ENCODE data around the gene ANKRD40.

Gene ANKRD40

GRCh38 chr17:50649042-50649908 is 58.4 kb downstream of the ANKRD40 start:
- Histone ChIP-seq H2AFZ (ENCODE audit: low read length) (no peak overlapping the region), H3K27ac (ENCODE audit: low read depth, low read length, poor library complexity, severe bottlenecking) (no peak overlapping the region)

GRCh38 chr17:50647187-50647586 is 60.5 kb downstream of the ANKRD40 start:
- TF ChIP-seq CTCF (IDR thresholded peaks at IDR 0.05; ENCODE audit: low read length), result no peak
- TF ChIP-seq EZH2 (IDR thresholded peaks at IDR 0.05; ENCODE audit: borderline replicate concordance, low read length), result no peak
- Histone ChIP-seq H3K9me2 (ENCODE audit: low read depth, low read length) (no peaks in the 10 kb centered on the region), H2AFZ (ENCODE audit: low read length) (no peak overlapping the region), H3K9ac (ENCODE audit: low read length) (no peak overlapping the region), H3K4me1 (ENCODE audit: insufficient read depth, low read length, severe bottlenecking) (no peaks in the 10 kb centered on the region), H3K36me3 (ENCODE audit: insufficient read depth, low read length) (no peaks in the 10 kb centered on the region), H3K27me3 (ENCODE audit: insufficient read depth, low read length) (peaks cover 5% of the 10 kb centered on the region; the same call in 1 of the 2 replicates), H4K20me1 (ENCODE audit: insufficient read depth, low read length) (no peaks in the 10 kb centered on the region), H3K4me2 (ENCODE audit: low read length) (no peak overlapping the region), H3K27ac (ENCODE audit: low read depth, low read length, poor library complexity, severe bottlenecking) (no peak overlapping the region), H3K9me3 (ENCODE audit: low read length) (no peaks in the 10 kb centered on the region; the same call in 1 of the 2 replicates), H3F3A (ENCODE audit: insufficient read depth, low read length) (no peaks in the 10 kb centered on the region), H3K4me3 (ENCODE audit: low read depth, low read length, poor library complexity, severe bottlenecking) (no peak overlapping the region), H3K79me2 (ENCODE audit: insufficient read depth, low read length) (no peaks in the 10 kb centered on the region)

More at GRCh38 chr17:50649042-50649908, 58.4 kb downstream of the ANKRD40 start:
- H3K9ac ChIP-seq (ENCODE audit: low read length), result no peak overlapping the region
- no peaks in the 10 kb centered on the region for H3F3A ChIP-seq (ENCODE audit: insufficient read depth, low read length)
- H3K9me2 ChIP-seq (ENCODE audit: low read depth, low read length), result no peaks in the 10 kb centered on the region
- no peak for TF ChIP-seq CTCF (IDR thresholded peaks at IDR 0.05; ENCODE audit: low read length)
- TF ChIP-seq EZH2 (IDR thresholded peaks at IDR 0.05; ENCODE audit: borderline replicate concordance, low read length), result no peak
- peaks cover 10% of the 10 kb centered on the region; the same call in 1 of the 2 replicates for H3K27me3 ChIP-seq (ENCODE audit: insufficient read depth, low read length)
- H4K20me1 ChIP-seq (ENCODE audit: insufficient read depth, low read length), result no peaks in the 10 kb centered on the region
- H3K4me2 ChIP-seq (ENCODE audit: low read length), result no peak overlapping the region
- H3K4me3 ChIP-seq (ENCODE audit: low read depth, low read length, poor library complexity, severe bottlenecking), result no peak overlapping the region
- no peaks in the 10 kb centered on the region for H3K79me2 ChIP-seq (ENCODE audit: insufficient read depth, low read length)
- H3K9me3 ChIP-seq (ENCODE audit: low read length), result peaks cover 5% of the 10 kb centered on the region; the same call in 1 of the 2 replicates
- no peaks in the 10 kb centered on the region for H3K4me1 ChIP-seq (ENCODE audit: insufficient read depth, low read length, severe bottlenecking)
- H3K36me3 ChIP-seq (ENCODE audit: insufficient read depth, low read length), result no peaks in the 10 kb centered on the region

GRCh38 chr17:50645748-50646682 is 61.7 kb downstream of the ANKRD40 start:
- Histone ChIP-seq H3K27me3 (ENCODE audit: insufficient read depth, low read length) (peaks cover 5% of the 10 kb centered on the region; the same call in 1 of the 2 replicates), H3K27ac (ENCODE audit: low read depth, low read length, poor library complexity, severe bottlenecking) (no peak overlapping the region), H3K9me2 (ENCODE audit: low read depth, low read length) (no peaks in the 10 kb centered on the region), H3K79me2 (ENCODE audit: insufficient read depth, low read length) (no peaks in the 10 kb centered on the region), H4K20me1 (ENCODE audit: insufficient read depth, low read length) (no peaks in the 10 kb centered on the region), H3K36me3 (ENCODE audit: insufficient read depth, low read length) (no peaks in the 10 kb centered on the region), H3K4me3 (ENCODE audit: low read depth, low read length, poor library complexity, severe bottlenecking) (no peak overlapping the region), H3K4me1 (ENCODE audit: insufficient read depth, low read length, severe bottlenecking) (no peaks in the 10 kb centered on the region), H3K4me2 (ENCODE audit: low read length) (no peak overlapping the region), H2AFZ (ENCODE audit: low read length) (no peak overlapping the region), H3F3A (ENCODE audit: insufficient read depth, low read length) (no peaks in the 10 kb centered on the region), H3K9me3 (ENCODE audit: low read length) (no peaks in the 10 kb centered on the region), H3K9ac (ENCODE audit: low read length) (no peak overlapping the region)
- no peak for TF ChIP-seq CTCF (IDR thresholded peaks at IDR 0.05; ENCODE audit: low read length)
- no peak for TF ChIP-seq EZH2 (IDR thresholded peaks at IDR 0.05; ENCODE audit: borderline replicate concordance, low read length)

All from OCI-LY1 (cell line).